AG09319 (cell line): Measurements from ENCODE around the gene KAT5.
"Not testable (repeated sequence)": the region's sequence is repeated elsewhere in the genome, so short reads cannot be mapped to it uniquely, and the experiment has no call there.

Experiments
- DNase-seq: peaks from one replicate; pipeline ENCODE4 v3.0.0-alpha.2; 2010; ENCODE audit warnings: low read depth; ENCODE audit errors: extremely low read depth
- CTCF ChIP-seq: IDR thresholded peaks from 2 replicates; pipeline ENCODE4 v1.5.1; 2011; ENCODE audit warnings: low read depth, mild to moderate bottlenecking, inconsistent platforms, low read length, moderate library complexity

The KAT5 gene

DNA sequence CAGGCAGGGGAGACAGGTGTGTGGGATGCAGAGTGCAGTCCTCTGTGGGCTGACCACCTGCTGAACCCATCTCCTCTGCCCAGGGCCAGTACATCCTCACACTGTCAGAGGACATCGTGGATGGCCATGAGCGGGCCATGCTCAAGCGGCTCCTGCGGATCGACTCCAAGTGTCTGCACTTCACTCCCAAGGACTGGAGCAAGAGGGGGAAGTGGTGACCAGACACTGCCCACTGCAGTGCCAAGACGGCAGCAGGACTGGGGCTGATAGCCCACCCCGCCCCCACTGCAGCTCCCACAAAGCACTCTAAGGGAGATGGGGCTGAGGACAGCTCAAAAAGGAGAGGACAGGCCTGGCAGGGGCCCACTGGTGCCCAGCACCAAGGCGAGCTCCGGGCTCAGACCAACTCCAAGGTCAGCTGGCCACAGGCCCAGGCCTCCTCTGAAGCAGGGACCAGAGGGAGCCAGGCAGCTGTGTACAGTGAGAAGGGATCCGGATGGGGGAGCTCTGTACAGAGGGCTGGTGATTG is 7.0 kb downstream of the KAT5 start:
- DNase-seq = no peak
- TF ChIP-seq CTCF = no peak; the same call in none of the 2 replicates

DNA sequence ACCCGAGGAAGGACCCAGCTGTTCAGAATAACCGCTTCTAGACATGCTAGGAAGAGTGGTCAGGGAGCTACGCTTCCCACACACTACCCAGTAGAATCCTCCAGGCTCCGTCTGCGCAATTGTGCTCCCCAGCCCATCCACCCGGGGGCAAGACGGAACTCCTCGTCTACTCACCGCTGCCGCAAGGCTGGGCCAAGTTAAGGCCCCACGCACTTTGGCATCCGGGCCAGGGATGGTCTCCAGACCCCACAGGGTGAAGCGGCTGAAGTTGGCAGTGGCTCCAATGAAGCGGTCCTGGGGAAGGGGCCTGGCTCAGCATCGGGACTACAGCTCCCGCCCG is 7.8 kb downstream of the KAT5 start:
- DNase-seq = no peak
- TF ChIP-seq CTCF = peak; percentile 4

- DNase-seq = peak; percentile 58
- TF ChIP-seq CTCF = no peak
Observed at GRCh38 chr11:65720211-65720934, 8.3 kb downstream of the KAT5 start, which contains the start of gene RNASEH2C. Gene RNASEH2C (minus strand): TSS chr11:65720798. CDS start chr11:65720758, 40 bp downstream.

DNA sequence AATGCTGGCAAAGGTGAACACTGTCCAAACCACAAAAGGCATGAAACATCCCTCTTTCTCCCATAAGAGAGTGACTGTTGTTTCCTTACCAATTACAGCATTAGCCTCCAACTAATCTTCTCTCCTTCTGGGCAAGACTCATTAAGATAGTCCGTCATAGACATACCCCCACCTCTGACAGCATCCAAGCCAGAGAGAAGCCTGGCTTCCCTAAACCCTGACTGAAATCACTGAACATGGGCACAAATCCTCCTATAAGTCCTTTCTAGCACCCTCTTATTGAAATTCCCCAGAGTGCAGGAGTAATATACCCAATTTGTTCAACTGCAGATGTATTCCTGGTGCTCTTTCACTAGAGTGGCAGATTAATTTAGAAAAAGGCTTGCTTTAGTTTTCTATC is 10.2 kb downstream of the KAT5 start:
- no peak for DNase-seq

DNA sequence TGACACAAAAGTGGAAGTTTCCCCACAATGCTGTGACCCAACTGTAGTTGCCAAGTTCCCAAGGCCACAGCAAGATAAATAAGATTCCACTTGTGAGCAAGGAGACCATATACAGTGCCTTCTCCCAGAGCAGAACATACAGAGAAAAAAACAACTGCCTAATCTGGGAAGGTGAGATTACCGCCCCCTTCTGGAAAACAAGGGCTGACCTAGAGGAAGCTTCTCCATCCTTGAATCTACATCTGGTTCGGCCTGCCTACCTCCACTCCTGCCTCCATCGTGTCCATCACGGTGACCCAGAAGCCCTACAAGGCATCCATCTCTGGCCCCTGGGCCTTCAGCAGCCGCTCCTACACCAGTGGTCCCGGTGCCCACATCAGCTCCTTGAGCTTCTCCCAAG is 14.6 kb downstream of the KAT5 start:
- no peak for DNase-seq
- TF ChIP-seq CTCF = no peak; the same call in 1 of the 2 replicates

More for the DNA sequence above, 10.2 kb downstream of the KAT5 start:
- TF ChIP-seq CTCF = no peak

- no peak for DNase-seq
- TF ChIP-seq CTCF = no peak
Observed at GRCh38 chr11:65727865-65728264, 15.8 kb downstream of the KAT5 start.

DNA sequence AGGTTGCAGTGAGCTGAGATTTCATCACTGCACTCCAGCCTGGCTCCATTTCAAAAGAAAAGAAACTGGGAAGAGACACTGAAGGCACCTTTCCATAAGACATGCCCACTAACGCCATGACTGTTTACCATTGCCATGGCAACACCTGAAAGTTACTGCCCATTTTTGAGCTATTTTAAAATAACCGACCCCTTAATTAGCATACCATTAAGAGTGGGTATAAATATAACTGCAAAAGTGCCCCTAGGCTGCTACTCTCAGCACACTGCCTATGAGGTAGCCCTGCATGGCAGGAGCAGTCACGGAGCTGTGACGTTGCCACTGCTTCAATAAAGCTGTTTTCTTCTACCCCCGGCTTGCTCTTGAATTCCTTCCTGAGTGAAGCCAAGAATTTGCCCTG is 18.4 kb downstream of the KAT5 start:
- TF ChIP-seq CTCF = no peak
- DNase-seq = no peak

DNA sequence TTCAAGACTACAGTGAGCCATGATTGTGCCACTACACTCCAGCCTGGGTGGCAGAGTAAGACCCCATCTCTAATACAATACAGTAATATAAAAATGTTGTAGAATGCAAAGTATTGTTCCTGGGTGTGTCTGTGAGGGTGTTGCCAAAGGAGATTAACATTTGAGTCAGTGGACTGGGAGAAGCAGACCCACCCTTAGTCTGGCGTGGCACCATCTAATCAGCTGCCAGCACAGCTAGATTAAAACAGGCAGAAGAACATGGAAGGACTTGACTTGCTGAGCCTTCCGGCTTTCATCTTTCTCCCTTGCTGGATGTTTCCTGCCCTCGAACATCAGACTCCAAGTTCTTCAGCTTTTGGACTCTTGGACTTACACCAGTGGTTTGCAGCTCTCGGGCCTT is 23.1 kb downstream of the KAT5 start:
- DNase-seq = not testable (repeated sequence)
